IPS-18c (cell line): Measurements from ENCODE around the gene CLECL1.
A peak's percentile ranks its signal among the peaks of the same experiment; 100 is the strongest.
"Not testable (repeated sequence)": the region's sequence is repeated elsewhere in the genome, so short reads cannot be mapped to it uniquely, and the experiment has no call there.

Experiments
- H3K4me3 ChIP-seq: 2 replicates; pipeline ENCODE4 v1.7.0; 2013; ENCODE audit warnings: low read depth, mild to moderate bottlenecking, low read length, moderate library complexity; ENCODE audit not compliant: insufficient read depth
- H3K9me3 ChIP-seq: one replicate; pipeline ENCODE4 v1.6.1; 2013; ENCODE audit warnings: mild to moderate bottlenecking, low read length, moderate library complexity; ENCODE audit not compliant: control insufficient read depth, insufficient read depth

Gene CLECL1

DNA sequence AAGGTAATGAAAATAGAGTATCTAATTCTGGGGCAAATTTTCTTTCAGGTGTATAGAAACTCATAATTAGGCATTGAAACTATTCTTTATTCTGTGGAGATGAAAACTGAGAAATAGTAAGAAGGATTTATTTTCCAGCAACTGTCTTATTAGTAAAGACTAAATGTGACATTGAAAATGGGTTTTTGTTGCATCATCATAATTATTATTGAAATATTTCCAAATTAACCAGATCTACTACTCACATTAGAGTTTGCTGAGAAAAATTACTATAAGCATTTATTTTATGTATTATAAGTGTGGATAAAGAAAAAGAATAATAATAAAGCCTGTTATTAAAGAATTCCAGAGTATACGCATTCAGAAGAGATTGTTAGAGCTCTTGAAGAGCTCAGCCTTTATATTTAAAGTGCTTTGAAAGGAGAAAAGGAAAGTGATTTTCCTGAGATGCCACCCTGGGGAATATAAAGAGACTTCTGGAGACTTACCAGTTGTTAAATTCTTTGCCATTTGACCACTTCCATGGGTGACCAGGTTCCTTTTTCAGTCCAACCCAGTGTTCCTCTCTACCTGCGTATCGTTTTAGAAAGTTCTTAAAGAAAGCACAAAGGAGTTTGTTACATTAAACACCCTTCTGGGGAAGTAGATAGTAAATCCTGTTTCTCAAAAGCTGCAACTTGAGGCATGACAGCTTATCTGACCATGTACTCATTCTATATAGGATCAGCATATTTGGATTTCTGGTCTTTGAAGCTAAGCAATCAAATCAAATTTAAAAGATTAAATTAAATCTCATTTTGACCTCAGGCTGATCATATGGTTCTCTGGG, 21.4 kb upstream of the CLECL1 start:
- no peak overlapping the region for H3K4me3 ChIP-seq
- no peaks in the 10 kb centered on the region for H3K9me3 ChIP-seq

DNA sequence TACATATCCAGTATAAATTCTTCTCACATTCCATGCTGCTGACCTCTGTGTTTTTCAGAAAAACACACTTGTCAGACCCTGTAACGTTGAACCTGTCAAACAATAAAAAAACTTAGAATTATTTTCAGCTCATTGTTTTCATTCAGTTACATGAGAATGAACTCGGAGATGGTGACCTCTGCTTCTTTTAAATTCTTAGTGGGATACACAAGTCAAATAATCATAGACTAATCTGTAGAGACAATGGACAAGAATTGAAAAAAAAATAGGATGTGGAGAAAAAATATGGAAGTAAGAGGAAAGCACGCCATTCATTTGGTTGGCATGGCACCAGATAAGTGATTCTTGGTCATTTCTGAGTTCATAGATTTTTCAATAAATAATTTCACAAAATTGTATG, 20.6 kb upstream of the CLECL1 start:
- no peak overlapping the region for H3K4me3 ChIP-seq
- no peaks in the 10 kb centered on the region for H3K9me3 ChIP-seq

DNA sequence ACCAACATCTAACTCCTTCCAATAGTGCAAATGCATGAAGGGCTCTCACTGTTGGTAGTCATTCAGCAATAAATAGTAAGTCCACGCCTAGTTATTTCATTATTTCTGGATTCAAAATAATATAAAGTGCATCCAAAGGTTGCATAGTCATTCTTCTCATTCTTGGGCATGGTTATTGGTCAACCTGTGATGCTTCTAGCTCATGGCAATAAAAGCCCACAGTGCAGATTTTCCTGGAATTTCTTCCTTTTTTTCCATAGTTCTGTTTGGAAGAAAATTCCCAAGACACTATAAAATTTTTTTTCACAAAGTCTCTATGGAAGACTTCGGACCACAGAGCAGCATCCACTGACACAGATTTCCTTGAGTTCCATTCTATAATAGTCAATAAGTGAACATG, 20.2 kb upstream of the CLECL1 start:
- no peak overlapping the region for H3K4me3 ChIP-seq
- H3K9me3 ChIP-seq = no peaks in the 10 kb centered on the region

DNA sequence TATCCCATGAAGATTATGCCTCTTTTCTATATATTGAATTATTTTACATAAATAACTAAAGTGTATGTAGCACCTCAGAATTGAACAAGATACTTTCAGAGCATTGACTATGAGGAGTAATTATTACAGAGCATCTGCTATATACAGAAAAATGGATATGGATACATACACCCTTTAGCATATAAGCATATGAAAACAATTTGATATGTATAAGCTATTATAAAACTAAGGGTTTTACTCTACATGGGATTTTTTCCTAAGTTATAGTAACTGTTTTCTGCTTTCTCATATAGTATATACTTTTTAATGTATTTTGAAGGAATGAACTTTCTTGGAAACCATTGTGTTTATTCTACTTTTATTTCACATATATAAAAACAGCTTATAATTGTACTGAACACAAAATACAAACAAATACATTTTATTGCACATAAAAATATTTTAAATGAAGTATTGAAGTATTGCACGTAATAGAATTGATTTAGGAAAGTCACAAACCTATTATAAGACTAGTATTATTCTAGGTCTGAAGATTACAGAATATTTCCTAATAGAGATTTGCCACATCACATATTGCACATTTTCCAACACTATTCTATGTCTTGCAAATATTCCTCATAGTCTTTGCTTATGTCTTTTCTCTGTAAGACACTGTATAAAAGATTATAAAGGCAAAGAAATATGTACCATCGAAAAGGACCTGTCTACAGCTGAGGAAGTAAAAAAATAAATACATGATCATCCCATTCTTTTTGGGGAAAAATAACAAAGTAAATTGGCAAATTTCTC, 19.4 kb upstream of the CLECL1 start:
- H3K9me3 ChIP-seq = no peaks in the 10 kb centered on the region
- H3K4me3 ChIP-seq = no peak overlapping the region

DNA sequence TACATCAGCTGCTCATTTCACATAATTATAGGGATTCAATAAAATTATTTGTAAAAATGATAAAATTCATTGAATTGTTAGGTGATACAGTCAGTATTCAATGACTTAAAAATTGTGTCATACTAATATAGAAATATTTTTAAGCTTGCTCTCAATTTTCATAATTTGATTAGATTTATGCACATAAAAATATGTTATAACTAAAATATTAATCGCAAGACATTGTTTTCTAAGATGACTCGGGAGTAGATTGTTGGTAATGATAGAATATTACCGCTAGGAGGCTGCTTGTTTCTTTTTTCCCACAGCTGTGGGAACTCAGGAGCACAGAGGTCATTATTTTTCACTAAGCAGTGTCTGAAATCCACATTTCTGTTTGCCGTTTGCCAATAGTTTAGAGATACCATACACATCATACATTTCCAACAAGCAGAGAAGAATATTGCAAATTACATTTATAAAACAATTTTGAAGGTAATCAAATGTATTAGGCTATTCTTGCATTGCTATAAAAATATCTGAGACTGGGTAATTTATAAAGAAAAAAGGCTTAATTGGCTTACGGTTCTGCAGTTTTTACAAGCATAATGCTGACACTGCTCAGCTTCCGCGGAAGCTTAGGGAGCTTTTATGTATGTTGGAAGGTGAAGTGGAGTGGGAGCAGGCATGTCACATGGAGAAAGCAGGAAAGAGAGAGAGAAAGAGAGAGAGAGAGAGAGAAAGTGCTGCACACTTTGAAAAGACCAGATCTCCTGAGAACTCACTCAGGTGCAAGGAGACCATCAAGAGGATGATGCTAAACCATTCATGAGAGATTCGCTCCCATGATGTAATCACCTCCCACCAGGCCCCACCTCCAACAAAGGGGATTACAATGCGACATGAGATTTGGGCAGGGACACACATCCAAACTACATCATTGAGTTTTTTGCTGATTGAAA, 18.6 kb upstream of the CLECL1 start:
- Histone ChIP-seq H3K9me3 (no peaks in the 10 kb centered on the region), H3K4me3 (no peak overlapping the region)

DNA sequence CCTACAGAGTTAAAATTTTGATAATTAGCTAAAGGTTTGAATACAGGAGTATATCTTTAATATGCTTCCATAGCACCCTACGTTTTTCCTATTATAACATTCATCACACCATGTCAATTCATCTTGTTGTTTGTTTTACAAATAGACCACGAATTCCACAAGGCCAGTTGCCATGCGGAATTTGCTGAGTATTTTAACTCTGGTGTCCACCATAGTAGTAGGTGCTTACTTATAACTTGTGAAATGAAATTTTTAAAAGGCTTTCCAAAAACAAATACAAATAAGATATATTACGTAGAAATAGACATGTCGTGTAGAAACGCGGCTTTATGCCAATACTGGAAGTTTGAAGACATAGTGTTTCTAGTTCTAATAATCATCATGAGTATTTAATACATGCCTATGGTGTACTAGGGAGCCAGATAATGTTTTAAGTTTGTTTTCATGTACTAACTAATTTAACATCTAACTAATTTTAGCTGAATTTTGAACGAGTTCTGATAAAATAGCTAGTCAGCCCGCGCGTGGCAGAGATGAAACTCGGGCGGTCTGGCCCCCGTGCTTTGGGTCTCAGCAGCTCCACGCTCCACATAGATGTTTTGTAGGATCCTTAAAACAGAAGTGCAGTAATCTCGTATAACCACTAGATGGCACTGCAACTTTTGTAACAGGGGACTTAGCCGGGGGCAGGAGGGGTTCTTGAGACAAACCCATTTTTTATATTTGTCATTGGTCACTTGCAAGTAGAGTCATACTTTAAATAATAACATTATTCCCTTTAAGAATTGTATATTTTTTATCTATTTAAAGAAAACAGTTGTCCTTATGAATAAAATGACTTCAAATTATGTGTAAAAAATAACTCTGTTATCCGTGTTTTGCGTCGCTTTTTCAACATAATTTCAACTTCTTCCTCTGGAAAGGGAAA, 17.6 kb upstream of the CLECL1 start:
- Histone ChIP-seq H3K4me3 (no peak overlapping the region), H3K9me3 (no peaks in the 10 kb centered on the region)

DNA sequence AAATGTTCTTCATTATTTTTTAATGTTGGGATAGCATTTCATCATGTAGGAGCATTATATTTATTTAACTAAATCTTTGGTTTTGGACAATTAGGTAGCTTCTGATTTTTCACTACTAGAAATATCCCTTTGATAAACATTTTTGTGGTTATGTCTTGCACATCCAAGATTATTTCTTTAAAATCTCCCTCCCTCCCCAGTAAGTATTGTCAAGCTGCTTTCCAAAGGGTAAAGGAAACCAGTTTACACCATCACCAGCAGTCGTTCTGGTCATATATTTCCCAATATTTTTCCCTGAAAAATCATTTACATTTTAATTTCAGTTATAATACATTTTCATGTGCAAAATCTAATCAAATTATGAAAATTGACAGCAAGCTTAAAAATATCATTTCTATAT, 16.7 kb upstream of the CLECL1 start:
- Histone ChIP-seq H3K4me3 (no peak overlapping the region), H3K9me3 (no peaks in the 10 kb centered on the region)

DNA sequence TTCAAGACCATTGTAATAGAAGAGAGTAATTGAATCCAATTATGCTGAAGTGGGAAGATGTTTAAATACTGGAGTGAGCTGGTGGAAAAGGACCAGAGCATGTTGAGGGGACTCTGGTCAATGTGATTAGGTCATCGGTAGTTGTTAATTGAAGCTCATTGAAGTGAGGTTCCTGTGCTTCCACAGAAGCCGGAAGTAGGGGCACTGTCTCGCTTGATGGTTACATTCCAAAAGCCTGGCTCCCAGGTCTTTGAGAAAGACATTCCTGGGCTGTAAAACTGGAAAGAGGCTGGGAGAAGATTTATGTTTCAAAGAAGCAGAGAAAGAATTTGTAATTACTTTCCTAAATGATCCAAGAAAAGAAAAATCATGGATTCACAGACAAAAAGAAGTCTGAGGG, 12.3 kb upstream of the CLECL1 start:
- no peak overlapping the region for H3K4me3 ChIP-seq
- H3K9me3 ChIP-seq = no peaks in the 10 kb centered on the region

DNA sequence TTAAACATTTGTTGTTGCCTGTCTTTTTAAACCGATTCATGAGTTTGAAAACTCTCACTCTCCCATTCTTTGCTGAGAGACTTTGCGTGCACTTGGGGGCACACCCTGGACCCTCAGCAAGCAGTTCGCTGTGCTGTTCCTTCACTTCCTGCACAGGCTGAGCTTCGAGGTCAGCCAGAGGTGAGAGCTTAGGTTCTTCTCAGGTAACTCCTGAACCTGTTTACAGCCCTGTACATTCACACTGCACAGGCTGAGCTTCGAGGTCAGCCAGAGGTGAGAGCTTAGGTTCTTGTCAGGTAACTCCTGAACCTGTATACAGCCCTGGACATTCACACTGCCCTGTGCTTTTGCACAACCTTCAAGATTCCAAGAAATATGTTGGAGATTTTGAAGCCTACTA, 9.8 kb upstream of the CLECL1 start:
- no peak overlapping the region for H3K4me3 ChIP-seq
- H3K9me3 ChIP-seq = no peaks in the 10 kb centered on the region

DNA sequence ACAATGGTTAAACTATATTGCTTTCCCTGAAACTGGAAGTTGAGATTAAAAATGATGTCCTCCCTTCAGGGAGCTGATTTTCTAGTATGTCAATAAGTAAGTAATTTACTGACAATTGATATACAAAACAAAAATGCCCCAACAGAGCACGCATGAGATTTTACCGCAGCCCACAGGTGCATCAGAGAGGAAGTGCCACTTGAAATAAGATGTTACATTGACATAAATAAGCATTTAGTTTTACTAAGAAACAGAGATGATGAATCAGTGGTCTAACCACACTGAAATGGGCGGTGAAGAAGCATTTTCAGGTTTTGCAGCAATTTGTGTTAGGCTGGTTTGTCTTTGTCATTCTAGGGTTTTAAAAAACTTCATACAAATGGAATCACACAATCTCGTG, 8.8 kb upstream of the CLECL1 start:
- no peaks in the 10 kb centered on the region for H3K9me3 ChIP-seq
- H3K4me3 ChIP-seq = no peak overlapping the region

DNA sequence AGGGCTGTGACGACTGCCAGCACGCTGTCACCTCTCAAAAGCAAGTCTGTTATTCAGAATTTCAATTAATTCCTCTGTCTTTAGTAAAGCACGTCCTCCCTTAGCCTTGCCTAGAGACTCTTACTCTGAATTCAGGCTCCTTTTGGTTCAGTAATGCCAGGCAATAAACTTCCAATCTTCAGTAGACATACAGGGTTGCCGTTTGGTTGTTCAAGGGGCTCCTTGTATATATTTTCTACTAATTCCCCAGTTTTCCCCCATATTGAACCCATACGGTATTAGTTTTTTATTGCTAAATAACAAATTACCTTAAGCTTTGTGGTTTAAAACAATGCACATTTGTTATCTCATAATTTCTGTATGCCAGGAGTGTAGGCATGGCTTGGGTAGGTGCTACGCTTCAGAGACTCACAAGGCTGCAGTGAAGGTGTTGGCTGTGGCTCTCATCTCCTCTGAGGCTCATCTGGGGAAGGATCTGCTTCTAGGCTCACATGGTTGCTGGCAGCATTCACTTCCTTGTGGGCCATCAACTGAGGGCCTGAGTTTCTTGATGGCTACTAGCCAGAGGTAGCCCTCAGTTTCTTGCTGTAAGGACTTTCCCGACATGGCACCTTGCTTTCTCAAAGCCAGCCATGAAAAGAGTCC, 7.3 kb upstream of the CLECL1 start:
- peak overlapping the region; percentile 10; the same call in 1 of the 2 replicates for H3K4me3 ChIP-seq
- H3K9me3 ChIP-seq = no peaks in the 10 kb centered on the region

DNA sequence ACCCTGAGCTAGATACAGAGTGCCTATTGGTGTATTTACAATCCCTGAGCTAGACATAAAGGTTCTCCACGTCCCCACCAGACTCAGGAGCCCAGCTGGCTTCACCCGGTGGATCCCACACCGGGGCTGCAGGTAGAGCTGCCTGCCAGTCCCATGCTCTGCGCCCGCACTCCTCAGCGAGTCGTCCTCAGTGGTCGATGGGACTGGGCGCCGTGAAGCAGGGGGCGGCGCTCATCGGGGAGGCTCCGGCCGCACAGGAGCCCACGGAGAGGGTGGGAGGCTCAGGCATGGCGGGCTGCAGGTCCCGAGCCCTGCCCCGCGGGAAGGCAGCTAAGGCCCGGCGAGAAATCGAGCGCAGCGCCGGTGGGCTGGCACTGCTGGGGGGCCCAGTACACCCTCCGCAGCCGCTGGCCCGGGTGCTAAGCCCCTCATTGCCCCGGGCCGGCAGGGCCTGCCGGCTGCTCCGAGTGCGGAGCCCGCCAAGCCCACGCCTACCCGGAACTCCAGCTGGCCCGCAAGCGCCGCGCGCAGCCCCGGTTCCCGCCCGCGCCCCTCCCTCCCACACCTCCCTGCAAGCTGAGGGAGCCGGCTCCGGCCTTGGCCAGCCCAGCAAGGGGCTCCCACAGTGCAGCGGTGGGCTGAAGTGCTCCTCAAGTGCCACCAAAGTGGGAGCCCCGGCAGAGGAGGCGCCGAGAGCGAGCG, 6.7 kb upstream of the CLECL1 start:
- H3K4me3 ChIP-seq = peak overlapping the region; percentile 10; the same call in 1 of the 2 replicates
- H3K9me3 ChIP-seq = not testable (repeated sequence)

DNA sequence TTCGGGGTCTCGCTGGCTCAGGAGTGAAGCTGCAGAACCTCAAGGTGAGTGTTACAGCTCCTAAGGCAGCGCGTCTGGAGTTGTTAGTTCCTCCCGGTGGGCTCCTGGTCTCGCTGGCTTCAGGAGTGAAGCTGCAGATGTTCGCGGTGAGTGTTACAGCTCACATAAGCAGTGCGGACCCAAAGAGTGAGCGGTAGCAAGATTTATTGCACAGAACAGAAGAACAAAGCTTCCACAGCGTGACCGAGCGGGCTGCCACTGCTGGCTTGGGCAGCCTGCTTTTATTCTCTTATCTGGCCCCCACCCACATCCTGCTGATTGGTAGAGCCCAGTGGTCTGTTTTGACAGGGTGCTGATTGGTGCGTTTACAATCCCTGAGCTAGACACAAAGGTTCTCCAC, 6.0 kb upstream of the CLECL1 start:
- H3K9me3 ChIP-seq, H3K4me3 ChIP-seq: not testable (repeated sequence)

DNA sequence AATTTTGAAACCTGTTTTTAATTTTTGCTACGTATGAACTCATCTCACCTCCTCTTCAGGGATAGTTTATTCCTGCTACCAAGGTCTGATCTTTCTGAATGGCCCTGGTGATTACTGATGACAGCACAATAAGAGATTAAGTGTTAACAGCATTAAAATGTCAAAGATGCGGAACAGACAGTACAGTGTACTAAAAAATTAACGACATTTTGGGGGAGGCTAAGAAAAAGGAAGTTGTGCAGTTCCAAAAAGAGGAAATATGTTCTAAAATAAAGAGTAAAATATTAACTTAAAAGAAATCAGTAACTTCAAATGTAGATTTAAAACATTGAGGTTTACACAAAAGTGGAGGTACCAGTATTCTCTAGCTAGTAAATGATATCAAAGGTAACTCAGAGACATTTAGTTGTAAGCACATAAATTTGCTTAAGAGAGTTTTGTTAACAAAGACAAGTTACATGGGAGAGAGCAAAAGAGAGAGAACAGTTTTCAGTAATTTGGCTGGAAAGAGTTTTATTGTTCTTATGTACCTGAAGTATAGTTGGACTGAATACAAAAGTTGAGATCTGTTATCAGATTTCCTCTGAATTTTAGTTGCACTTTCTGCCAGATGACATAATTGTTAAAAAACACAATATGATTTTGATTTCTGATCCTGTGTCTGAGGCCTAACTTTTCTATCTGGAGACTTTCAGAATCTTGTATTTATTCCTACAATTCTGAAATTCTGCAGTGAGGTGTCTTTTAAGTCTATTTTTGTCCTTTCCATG, 4.2 kb upstream of the CLECL1 start:
- Histone ChIP-seq H3K9me3 (no peaks in the 10 kb centered on the region), H3K4me3 (no peak overlapping the region)

DNA sequence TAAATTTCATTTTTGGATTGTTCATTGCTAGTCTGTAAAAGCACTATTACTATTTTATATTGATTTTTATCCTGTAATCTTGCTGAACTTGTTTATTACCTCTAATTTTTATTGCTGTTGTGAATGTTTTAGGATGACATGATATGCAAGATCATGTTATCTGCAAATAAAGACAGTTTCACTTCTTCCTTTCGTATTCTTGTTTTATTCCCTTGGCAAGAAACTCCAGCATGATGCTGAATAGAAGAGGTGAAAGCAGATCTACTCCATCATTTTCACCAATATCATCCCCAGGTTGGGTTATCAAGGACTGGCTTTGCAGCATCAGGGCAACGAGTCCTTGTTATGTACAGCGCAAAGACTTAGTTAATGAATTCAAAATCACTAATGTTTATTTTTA, 2.7 kb upstream of the CLECL1 start:
- Histone ChIP-seq H3K4me3 (no peak overlapping the region), H3K9me3 (no peaks in the 10 kb centered on the region)
